ENCODE results near the gene TTC3. TPM values are rescaled to one million over a fixed set of nuclear protein-coding genes. Genes with fewer than 3 reads are reported as not detected.

The TTC3 gene
- total RNA-seq, 2 experiments from 2014 or later = 49.5 to 50.7 TPM

DNA sequence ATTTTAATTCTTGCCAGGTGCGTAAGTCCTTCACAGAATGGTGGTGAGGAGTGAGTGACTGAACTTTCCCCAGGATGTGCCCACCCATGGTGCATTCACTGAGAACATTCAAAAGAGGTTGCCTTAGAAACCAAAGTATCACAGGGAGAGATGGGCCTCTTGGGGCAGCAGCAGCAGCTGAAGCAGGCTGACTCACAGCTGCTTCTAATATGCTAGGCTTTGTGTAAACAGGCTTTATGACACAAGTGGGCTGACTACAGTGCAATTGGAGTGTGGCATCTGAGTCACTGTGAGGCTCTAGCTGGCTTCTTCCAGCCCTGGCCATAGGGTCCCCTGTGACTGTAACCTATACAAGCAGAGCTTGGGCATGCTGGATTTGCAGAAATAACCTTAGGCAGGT is 12.8 kb upstream of the TTC3 start:
- CTCF ChIA-PET = interaction anchor here (0.5 kb wide), 1 partner anchor 71 kb away, joined by 3 read pairs; no protein-coding TSS in a partner anchor
- POLR2A ChIA-PET = no interaction called here

- ChIA-PET CTCF (no interaction called here), POLR2A (no interaction called here)
Measured at GRCh38 chr21:37061926-37062592, 11.0 kb upstream of the TTC3 start.

DNA sequence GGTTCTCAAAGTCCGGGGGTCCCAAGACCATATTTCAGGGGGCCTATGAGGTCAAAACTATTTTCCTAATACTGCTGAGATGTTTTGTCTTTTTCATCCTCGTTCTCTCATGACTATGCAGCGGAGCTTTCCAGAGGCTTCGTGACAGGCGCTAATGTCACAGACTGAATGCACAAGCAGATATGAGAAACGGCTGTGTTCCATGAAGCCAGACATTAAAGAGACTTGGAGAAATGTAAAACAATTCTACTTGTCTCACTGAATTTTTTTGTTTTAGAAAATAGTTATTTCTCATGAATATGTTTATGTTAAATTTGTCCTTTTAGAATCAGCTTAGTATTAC is 10.5 kb upstream of the TTC3 start:
- POLR2A ChIA-PET = no interaction called here
- CTCF ChIA-PET = no interaction called here

GRCh38 chr21:37063433-37063832 is 9.6 kb upstream of the TTC3 start:
- ChIA-PET CTCF (no interaction called here), POLR2A (no interaction called here)

DNA sequence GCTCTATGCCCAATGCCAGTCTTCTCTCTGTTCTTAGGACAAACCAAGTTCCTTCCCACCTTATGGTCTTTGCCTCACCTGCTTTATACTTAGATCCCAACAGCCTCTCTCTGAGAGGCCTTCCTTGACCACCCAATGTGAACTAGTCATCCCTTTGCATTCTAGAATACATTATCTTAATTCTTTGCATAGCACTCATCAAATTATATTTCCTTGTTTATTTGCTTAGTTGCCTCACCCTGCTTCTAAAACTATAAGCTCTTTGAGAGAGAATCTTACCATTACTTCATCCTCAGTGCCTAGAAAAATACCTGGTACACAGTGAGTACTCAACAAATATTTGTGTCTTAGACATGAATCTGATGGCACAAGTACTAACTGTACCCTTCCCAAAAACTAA is 8.2 kb upstream of the TTC3 start:
- ChIA-PET CTCF (no interaction called here), POLR2A (no interaction called here)

DNA sequence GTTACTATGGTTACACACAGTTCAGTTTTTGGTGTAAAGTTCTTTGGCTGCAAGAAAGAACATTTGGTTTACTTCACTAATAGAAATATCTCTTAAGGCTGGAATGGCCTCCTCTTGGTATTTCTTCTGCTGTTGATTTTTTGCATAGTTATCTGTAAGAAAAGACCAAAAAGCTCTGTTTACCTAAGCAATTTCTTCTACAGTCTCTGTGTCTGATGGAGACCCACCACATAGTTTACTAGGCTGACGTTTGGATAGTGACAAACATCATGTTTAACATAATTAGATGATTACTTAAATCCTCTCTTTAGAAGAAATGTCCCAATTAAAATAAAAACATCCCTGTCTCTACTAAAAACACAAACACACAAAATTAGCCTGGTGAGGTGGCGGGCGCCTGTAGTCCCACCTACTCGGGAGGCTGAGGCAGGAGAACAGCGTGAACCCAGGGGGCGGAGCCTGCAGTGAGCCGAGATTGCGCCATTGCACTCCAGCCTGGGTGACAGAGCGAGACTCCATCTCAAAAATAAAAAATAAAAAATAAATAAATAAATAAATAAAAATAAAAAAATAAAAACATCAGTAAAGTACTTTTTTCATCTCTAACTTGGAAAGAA is 7.4 kb upstream of the TTC3 start:
- POLR2A ChIA-PET = no interaction called here

DNA sequence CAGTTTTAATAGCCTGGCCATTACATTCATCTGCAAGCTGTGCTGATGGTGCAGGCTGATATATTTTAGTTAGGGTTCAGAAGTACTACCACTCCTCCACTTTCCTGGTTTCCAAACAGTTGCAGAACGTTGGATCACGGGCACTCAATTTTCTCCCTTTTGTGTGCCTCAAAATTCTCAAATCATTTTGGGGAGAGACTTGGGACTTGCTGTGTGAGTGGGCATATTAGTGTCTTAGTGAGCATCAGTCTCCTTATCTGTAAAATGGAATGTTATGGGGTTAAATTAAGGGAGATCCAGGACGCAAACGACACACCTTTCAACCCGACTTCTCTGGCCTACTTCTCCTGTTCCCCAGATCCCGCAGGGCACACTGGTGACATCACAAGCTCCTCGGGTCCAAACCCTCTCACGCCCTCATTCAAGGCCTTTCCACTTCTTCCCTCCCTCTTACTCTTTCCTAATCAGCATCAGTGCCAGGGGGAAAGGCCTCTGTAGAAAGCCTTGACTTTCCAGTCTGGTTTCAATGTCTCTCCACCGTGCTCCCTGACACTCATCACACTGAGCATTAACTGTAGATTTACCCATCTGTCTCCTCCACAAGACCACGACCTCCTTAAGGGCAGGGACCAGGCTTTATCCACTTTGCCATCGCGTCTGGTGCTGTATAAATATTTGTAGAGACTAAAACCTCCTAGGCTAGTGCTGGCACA is 1.3 kb upstream of the TTC3 start:
- ChIA-PET POLR2A (interaction anchor here (1.2 kb wide), 1 partner anchor 105 kb away, joined by 5 read pairs; the partner anchor contains the start of gene HLCS), CTCF (no interaction called here)

More for the DNA sequence above, 7.4 kb upstream of the TTC3 start:
- CTCF ChIA-PET = interaction anchor here (0.6 kb wide), 1 partner anchor 14 kb away, joined by 4 read pairs; no protein-coding TSS in a partner anchor

DNA sequence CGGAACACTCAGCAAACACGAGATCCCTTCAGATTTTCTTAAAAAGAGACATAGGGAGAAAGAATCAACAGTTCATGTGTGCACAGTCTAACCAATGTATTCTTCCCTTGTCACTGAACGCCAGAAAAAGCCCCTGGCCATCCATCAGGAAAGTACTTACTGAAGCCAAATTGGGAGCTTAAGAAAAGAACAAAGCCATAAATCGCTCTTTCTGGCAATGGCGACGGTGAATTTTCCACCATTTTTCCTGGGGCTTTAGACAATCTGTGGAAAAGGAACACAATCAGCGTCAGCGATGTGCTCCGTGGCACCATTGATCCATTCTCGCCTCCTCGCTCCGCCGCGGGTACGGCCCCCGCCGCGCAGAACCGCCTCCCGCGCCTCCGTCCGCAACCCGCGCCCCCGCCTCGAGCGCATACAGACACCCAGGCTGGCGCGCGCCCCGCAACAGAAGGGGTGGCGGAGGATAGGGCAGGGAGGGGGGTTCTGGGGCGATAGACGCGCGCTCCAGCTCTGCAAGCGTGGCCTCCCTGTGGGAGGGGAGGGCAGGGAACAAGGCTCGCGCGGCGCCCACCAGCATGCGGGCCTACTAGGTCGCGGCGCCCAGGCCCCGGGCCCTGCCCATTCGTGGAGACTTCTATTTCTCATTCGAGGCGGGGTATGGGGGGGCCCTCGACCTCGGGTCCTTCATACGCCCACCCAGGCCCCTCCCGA is 623 bp upstream of the TTC3 start:
- POLR2A ChIA-PET = no interaction called here
- CTCF ChIA-PET = no interaction called here

DNA sequence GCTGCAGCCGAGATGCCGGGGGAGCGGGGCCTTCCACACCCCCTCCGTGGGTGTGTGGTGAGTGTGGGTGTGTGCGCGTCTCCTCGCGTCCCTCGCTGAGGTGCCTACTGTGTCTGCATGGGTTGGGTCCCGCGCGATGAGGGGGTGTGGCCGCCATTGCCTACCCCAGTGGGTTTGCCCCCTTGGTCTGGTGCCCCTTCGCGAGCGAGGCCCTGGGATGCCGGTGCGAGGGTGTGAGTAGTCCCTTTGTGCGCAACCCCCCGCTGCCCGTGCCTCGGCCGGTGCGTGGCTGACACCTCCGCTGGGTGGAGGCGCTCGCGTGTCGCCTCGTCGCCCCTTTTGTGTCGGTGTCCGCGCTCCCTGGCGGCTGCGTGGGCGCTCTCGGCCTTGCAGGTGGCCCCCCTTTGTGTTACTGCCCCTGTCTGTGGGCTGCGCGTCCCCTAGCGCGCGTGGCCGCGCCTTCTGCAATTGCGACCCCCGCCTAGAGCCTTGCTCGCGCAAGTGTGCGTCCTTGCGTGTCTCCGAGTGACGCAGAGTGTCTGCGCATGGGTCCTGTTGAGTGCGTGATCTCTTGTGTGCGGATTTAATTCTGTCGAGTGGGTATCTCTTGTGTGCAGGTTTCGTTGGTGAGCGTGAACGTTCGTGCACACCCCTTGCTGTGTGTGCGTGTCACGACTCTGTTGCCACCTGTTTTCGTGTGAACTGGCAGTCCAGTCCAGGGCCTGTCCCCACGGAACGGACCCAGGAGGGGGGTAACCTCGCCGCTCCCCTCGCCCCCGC is 553 bp downstream of the TTC3 start:
- POLR2A ChIA-PET = no interaction called here
- CTCF ChIA-PET = interaction anchor here (0.6 kb wide), 1 partner anchor 288 kb away, joined by 3 read pairs; no protein-coding TSS in a partner anchor

DNA sequence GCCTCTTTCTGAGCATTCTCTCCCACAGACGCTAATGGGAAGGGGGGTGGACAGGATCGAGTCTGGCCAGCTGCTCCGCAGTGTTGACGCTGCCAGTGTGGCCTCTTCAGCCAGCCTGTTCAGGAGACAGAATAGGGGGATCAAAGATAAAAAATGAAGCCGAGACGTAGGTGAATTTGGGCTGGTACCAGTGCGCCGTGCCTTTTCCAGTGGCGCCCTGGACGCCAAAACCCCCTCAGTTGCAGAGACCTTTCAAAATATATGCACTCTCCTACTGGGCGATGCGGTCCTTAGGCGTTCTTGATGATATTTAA is 1.1 kb downstream of the TTC3 start:
- POLR2A ChIA-PET = no interaction called here
- CTCF ChIA-PET = interaction anchor here (0.6 kb wide), 1 partner anchor 288 kb away, joined by 3 read pairs; no protein-coding TSS in a partner anchor

GRCh38 chr21:37074546-37074945 is 1.5 kb downstream of the TTC3 start:
- POLR2A ChIA-PET = no interaction called here
- CTCF ChIA-PET = interaction anchor here (0.6 kb wide), 1 partner anchor 287 kb away, joined by 3 read pairs; no protein-coding TSS in a partner anchor

DNA sequence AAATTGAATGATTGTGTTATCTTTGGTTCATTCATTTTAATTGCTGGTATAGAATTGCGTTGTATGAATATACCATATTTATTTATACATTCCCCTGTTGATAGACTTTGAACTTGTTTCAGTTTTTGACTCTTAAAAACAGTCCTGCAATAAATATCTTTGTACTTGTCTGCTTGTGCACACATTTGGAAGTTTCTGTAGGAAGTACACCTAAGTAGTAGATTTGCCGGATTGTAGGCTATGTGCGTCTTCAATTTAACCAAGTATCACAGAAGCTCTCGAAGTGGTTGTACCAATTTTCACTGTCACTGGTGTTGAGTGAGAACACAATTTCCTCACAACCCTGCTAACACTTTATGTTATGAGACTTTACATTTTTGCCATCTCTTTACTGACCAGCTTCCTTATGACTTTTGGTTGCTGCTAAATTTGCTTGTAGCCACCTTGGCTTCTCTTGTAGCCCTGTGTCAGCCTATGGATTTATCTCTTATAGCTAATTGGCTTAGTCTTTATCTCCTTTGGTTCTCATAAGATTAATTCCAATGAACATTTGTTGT is 2.2 kb downstream of the TTC3 start:
- POLR2A ChIA-PET = no interaction called here
- CTCF ChIA-PET = no interaction called here

- ChIA-PET CTCF (no interaction called here), POLR2A (no interaction called here)
Measured at GRCh38 chr21:37076087-37076850, 3.2 kb downstream of the TTC3 start.

- CTCF ChIA-PET = no interaction called here
- POLR2A ChIA-PET = no interaction called here
Measured at GRCh38 chr21:37077403-37077802, 4.3 kb downstream of the TTC3 start.

DNA sequence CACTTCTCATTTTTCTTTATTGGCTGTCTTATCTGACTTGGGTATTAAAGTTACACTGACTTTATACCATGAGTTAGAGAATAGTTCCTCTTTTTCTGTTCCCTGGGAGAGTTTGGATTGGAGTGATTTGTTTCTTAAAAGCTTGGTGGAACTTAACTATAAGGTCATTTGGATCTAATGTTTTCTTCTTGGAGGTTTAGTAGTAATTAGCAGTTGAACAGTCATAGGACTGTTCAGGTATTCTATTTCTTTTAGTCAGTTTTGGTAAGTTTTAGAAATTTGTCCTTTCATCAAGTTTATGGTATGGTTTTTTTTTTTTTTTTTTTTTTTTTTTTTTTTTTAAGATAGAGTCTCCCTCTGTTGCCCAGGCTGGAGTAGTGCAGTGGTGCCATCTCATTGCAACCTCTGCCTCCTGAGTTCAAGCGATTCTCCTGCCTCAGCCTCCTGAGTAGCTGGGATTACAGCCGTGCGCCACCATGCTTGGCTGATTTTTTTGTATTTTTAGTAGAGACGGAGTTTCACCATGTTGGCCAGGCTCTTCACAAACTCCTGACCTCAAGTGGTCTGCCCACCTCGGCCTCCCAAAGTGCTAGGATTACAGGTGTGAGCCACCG is 6.3 kb downstream of the TTC3 start:
- POLR2A ChIA-PET = no interaction called here
- CTCF ChIA-PET = interaction anchor here (0.7 to 1.1 kb wide), 4 partner anchors 14 to 279 kb away, joined by 3 to 4 read pairs (median 4); no protein-coding TSS in a partner anchor

GRCh38 chr21:37082375-37082774 is 9.3 kb downstream of the TTC3 start:
- ChIA-PET CTCF (interaction anchor here (1.4 kb wide), 2 partner anchors 14 to 92 kb away, joined by 3 read pairs; no protein-coding TSS in a partner anchor), POLR2A (interaction anchor here (0.6 kb wide), 1 partner anchor 228 kb away, joined by 4 read pairs; no protein-coding TSS in a partner anchor)

GRCh38 chr21:37082856-37083528 is 9.9 kb downstream of the TTC3 start:
- CTCF ChIA-PET = interaction anchor here (0.6 to 1.4 kb wide), 3 partner anchors 13 to 334 kb away, joined by 3 read pairs; no protein-coding TSS in a partner anchor

GRCh38 chr21:37085726-37086125 is 12.7 kb downstream of the TTC3 start:
- CTCF ChIA-PET = no interaction called here
- POLR2A ChIA-PET = no interaction called here

More at GRCh38 chr21:37082856-37083528, 9.9 kb downstream of the TTC3 start:
- POLR2A ChIA-PET = no interaction called here
